GM21737 (cell line): ENCODE data around the gene ERI3.
"Not testable (repeated sequence)": the region's sequence is repeated elsewhere in the genome, so short reads cannot be mapped to it uniquely, and the experiment has no call there.

ENCODE experiments used
- ATAC-seq: cut with Tn5 transposase; IDR thresholded peaks from one replicate; pipeline ENCODE4 v1.9.1; 2021; ENCODE audit warnings: mild to moderate bottlenecking, moderate library complexity; ENCODE audit not compliant: unreplicated experiment

Gene ERI3

GRCh38 chr1:44217809-44218410 lies 137.1 kb downstream of the ERI3 start:
- no peak for ATAC-seq

GRCh38 chr1:44213222-44214112 lies 141.6 kb downstream of the ERI3 start, which contains the start of gene DMAP1:
Gene DMAP1 (plus strand): TSS chr1:44213471. CDS start chr1:44213754, 283 bp downstream.
- ATAC-seq = peak; percentile 68

GRCh38 chr1:44212355-44213221 lies 142.5 kb downstream of the ERI3 start:
- no peak for ATAC-seq

- ATAC-seq = no peak
These were observed 144.5 kb downstream of the ERI3 start for GRCh38 chr1:44210595-44210994.

GRCh38 chr1:44208226-44208625 lies 146.8 kb downstream of the ERI3 start:
- ATAC-seq = no peak

GRCh38 chr1:44206545-44206944 lies 148.5 kb downstream of the ERI3 start:
- ATAC-seq = not testable (repeated sequence)

- no peak for ATAC-seq
These were observed 154.7 kb downstream of the ERI3 start for GRCh38 chr1:44200336-44200735.

- no peak for ATAC-seq
These were observed 180.4 kb downstream of the ERI3 start for GRCh38 chr1:44174630-44175029.
